Activated naive CD4-positive, alpha-beta T cell treated with anti-CD3 and anti-CD28 coated beads for 36 hours (primary cell): ENCODE results near the gene TRIM21. TPM values are rescaled to one million over a fixed set of nuclear protein-coding genes. Genes with fewer than 3 reads are reported as not detected.
"Not testable (repeated sequence)": the region's sequence is repeated elsewhere in the genome, so short reads cannot be mapped to it uniquely, and the experiment has no call there.

Source experiments
- CTCF ChIA-PET: fragments of 350-600 bp; sonication (Branson Sonifier 250); formaldehyde crosslinking; loops from one replicate; lab custom pipeline; 2021; ENCODE audit warnings: antibody characterized with exemption; lab: Charles Lee
- DNase-seq: peaks from one replicate; pipeline ENCODE4 v3.0.0-alpha.2; 2020
- H3K27ac Mint-ChIP-seq: one replicate; pipeline ENCODE4 v1.8.0; 2021; ENCODE audit warnings: mild to moderate bottlenecking, mixed read lengths
- H3K27me3 Mint-ChIP-seq: one replicate; pipeline ENCODE4 v1.8.0; 2021; ENCODE audit warnings: low read depth, mixed read lengths
- H3K36me3 Mint-ChIP-seq: one replicate; pipeline ENCODE4 v1.8.0; 2021; ENCODE audit warnings: low read depth, mixed read lengths
- H3K4me1 Mint-ChIP-seq: one replicate; pipeline ENCODE4 v1.8.0; 2021; ENCODE audit warnings: low read depth, mixed read lengths
- H3K4me3 Mint-ChIP-seq: one replicate; pipeline ENCODE4 v1.8.0; 2021; ENCODE audit warnings: mild to moderate bottlenecking, moderate library complexity, mixed read lengths
- H3K9me3 Mint-ChIP-seq: one replicate; pipeline ENCODE4 v1.8.0; 2021; ENCODE audit warnings: mixed read lengths
- intact Hi-C: fragments of 100-400 bp; cut with micrococcal nuclease; formaldehyde crosslinking; loops from one replicate; pipeline ENCODE4 v1.15.1; 2023
- total RNA-seq, 2 experiments: library from RNA; stranded (reverse); gene quantifications; one replicate each; pipeline ENCODE4 v1.2.3, GENCODE V29; 2021

TRIM21 gene
- total RNA-seq, 2 experiments from 2014 or later: 23.5 to 26.0 TPM

GRCh38 chr11:4381901-4382300 lies 11.6 kb downstream of the TRIM21 start:
- no peaks in the 10 kb centered on the region for H3K4me1 Mint-ChIP-seq
- no peak for DNase-seq
- no peak overlapping the region for H3K27ac Mint-ChIP-seq
- H3K27me3 Mint-ChIP-seq: no peaks in the 10 kb centered on the region
- peaks cover 21% of the 10 kb centered on the region for H3K36me3 Mint-ChIP-seq
- intact Hi-C loops: no loop called here
- H3K4me3 Mint-ChIP-seq: no peak overlapping the region
- CTCF ChIA-PET: no interaction called here
- no peaks in the 10 kb centered on the region for H3K9me3 Mint-ChIP-seq

DNA sequence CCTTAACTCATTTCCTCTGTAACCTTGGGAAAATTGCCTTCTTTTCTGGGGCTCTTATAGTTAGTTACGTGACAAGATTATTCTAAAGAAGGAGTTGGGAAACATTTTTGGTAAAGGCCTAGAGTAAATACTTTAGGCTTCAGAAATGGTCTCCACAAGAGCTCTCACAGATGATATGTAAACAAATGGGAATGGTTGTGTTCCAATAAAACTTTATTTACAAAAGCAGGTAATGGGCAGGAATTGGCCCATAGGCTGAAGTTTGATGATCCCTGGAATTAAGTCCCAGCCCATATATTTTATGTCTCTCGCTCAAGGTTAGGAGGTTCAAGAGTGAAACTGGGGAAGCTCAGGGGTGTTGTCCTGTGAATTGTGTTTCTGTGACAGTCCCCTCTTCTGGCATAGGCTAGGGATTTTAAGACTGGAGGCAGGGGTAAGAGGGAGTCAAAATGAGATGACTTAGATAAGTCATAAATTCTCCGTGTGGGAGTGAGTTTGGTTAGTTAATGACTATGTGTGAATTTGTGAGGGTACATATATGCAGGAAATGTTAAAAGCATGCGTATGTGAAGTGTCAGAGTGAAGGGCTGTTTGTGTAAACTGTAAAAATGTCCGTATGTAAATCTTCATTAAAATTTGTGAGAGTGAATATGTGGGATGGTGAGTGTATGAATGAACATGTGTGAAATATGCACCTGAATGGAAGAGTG lies 17.9 kb downstream of the TRIM21 start:
- CTCF ChIA-PET: interaction anchor here (0.6 kb wide), 2 partner anchors 425 to 1883 kb away, joined by 3 read pairs; no protein-coding TSS in a partner anchor
- H3K9me3 Mint-ChIP-seq: no peaks in the 10 kb centered on the region

DNA sequence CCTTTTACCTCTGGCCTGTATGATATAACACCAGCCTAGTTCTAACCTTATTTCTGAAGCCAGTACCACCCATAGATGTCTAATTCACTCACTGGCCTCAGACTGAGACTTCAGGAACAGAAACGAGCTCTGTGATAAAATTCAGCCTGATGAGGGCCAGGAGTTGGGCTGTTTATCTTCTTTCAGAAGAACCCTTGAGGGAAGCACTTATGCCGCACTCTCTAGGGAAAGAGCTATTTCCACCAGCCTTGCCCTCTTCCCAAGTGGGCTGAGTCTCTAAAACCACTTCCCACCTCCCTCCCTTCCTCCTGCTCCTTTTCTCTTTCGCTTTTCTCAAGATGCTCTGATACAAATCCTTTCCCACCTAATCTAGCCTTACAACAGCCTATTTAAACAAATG lies 23.3 kb downstream of the TRIM21 start:
- H3K4me1 Mint-ChIP-seq: no peaks in the 10 kb centered on the region
- H3K27ac Mint-ChIP-seq: no peak overlapping the region
- CTCF ChIA-PET: no interaction called here
- intact Hi-C loops: no loop called here
- H3K9me3 Mint-ChIP-seq: no peaks in the 10 kb centered on the region
- H3K4me3 Mint-ChIP-seq: no peak overlapping the region
- no peaks in the 10 kb centered on the region for H3K36me3 Mint-ChIP-seq
- no peaks in the 10 kb centered on the region for H3K27me3 Mint-ChIP-seq
- no peak for DNase-seq

More for the DNA sequence above, 17.9 kb downstream of the TRIM21 start:
- intact Hi-C loops: no loop called here
- H3K4me1 Mint-ChIP-seq: no peaks in the 10 kb centered on the region
- no peaks in the 10 kb centered on the region for H3K27me3 Mint-ChIP-seq
- no peak overlapping the region for H3K27ac Mint-ChIP-seq
- DNase-seq: no peak
- H3K4me3 Mint-ChIP-seq: no peak overlapping the region
- peaks cover 1% of the 10 kb centered on the region for H3K36me3 Mint-ChIP-seq

DNA sequence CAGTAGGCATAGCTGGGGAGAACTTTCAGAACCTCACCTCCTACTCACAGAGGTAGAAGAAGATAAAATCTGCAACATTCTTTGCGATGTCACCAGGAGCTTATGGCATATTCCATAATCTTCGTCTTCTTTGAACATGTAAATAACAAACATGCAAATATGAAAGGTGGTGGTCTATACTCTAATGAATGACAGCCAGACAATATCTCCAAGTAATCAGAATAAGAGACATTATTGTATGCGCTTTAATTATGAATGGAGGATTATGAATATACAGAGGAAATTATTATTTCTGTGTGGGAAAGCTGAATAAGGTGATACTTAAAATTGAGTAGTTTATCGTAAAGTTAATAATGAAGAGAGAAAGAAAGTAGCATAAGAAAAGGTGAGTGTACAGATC lies 25.2 kb downstream of the TRIM21 start, which contains the start of gene OR52B4:
OR52B4 (minus strand) TSS at position 101 of the 400 bp plus-strand sequence; CDS start at position 10, 91 bp downstream.
- CTCF ChIA-PET: no interaction called here
- Mint-ChIP-seq H3K27me3 (no peaks in the 10 kb centered on the region), H3K4me1 (no peaks in the 10 kb centered on the region), H3K27ac (no peak within 1 kb of the TSS), H3K9me3 (peaks cover 2% of the 10 kb centered on the region), H3K4me3 (no peak within 1 kb of the TSS), H3K36me3 (no peaks in the 10 kb centered on the region)
- intact Hi-C loops: no loop called here
- no peak for DNase-seq

DNA sequence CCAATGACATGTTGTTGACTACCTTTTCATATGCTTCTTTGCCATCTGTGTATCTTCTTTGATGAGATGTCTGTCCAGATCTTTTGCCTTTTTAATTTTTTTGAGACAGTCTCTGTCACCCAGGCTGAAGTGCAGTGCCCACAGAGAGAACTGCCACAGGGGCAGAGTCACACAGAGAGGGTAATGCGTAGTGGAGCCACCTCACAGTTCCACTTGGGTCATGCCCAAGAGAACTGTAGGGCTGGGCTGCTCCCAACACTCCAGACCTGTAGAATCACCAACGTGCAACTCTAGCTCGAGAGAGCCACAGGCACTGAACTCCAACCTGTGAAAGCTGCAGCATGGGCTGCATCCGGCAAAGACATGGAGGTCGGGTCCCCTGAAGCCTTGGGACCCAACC lies 45.4 kb downstream of the TRIM21 start:
- H3K27ac Mint-ChIP-seq, CTCF ChIA-PET, H3K4me1 Mint-ChIP-seq, intact Hi-C loops, H3K9me3 Mint-ChIP-seq, DNase-seq, H3K4me3 Mint-ChIP-seq, H3K36me3 Mint-ChIP-seq, H3K27me3 Mint-ChIP-seq: not testable (repeated sequence)

- H3K4me1 Mint-ChIP-seq, H3K27me3 Mint-ChIP-seq, H3K36me3 Mint-ChIP-seq, H3K4me3 Mint-ChIP-seq, H3K9me3 Mint-ChIP-seq, H3K27ac Mint-ChIP-seq, CTCF ChIA-PET, intact Hi-C loops, DNase-seq: not testable (repeated sequence)
Measured at GRCh38 chr11:4345366-4345765, 48.1 kb downstream of the TRIM21 start.

Other genes starting within 250 kb of the TRIM21 start
- gene OR52B4, start 25.3 kb downstream of the TRIM21 start, total RNA-seq: not detected
- not detected for gene OR52K2, start 55.6 kb upstream of the TRIM21 start, total RNA-seq
- gene OR52K1, start 88.9 kb upstream of the TRIM21 start, total RNA-seq: not detected
- not detected for gene OR52M1, start 151.5 kb upstream of the TRIM21 start, total RNA-seq
- gene OR52I2, start 188.0 kb upstream of the TRIM21 start, total RNA-seq: not detected
- gene OR52I1, start 200.3 kb upstream of the TRIM21 start, total RNA-seq: not detected
- gene TRIM68, start 214.5 kb upstream of the TRIM21 start, total RNA-seq: 10 to 100 TPM; 11.3 to 15.4 TPM
- not detected for gene OR51D1, start 243.8 kb upstream of the TRIM21 start, total RNA-seq